ENCODE data around the gene SP140. TPM values are rescaled to one million over a fixed set of nuclear protein-coding genes. Genes with fewer than 3 reads are reported as not detected.

SP140 gene
- total and polyA plus RNA-seq, 2 of the 13 experiments (the other 11 are each of a cell fraction or from before 2014, with no cell fraction given), result 0.57 to 0.80 TPM

GRCh38 chr2:230325316-230326243, 100.0 kb downstream of the SP140 start (continued):
- no peak for TF ChIP-seq ZNF720 (CRISPR knock-in tag; IDR thresholded peaks at IDR 0.05)
- TF ChIP-seq MIER2 (CRISPR knock-in tag; IDR thresholded peaks at IDR 0.05), result no peak
- no peak for TF ChIP-seq HMGXB3 (CRISPR knock-in tag; IDR thresholded peaks at IDR 0.05; ENCODE audit: borderline replicate concordance)
- no peak for TF ChIP-seq TBX3 (IDR thresholded peaks at IDR 0.05; ENCODE audit: borderline replicate concordance)
- no peak for TF ChIP-seq USF2 (IDR thresholded peaks at IDR 0.05; ENCODE audit: low read depth, low read length)
- no peak for TF ChIP-seq USF2 (CRISPR knock-in tag; IDR thresholded peaks at IDR 0.05; ENCODE audit: borderline replicate concordance)
- no peak for TF ChIP-seq ZNF644 (CRISPR knock-in tag; IDR thresholded peaks at IDR 0.05; ENCODE audit: low read depth)
- no peak for TF ChIP-seq MTF2 (CRISPR knock-in tag; IDR thresholded peaks at IDR 0.05; ENCODE audit: borderline replicate concordance)
- TF ChIP-seq, protein P1, sequence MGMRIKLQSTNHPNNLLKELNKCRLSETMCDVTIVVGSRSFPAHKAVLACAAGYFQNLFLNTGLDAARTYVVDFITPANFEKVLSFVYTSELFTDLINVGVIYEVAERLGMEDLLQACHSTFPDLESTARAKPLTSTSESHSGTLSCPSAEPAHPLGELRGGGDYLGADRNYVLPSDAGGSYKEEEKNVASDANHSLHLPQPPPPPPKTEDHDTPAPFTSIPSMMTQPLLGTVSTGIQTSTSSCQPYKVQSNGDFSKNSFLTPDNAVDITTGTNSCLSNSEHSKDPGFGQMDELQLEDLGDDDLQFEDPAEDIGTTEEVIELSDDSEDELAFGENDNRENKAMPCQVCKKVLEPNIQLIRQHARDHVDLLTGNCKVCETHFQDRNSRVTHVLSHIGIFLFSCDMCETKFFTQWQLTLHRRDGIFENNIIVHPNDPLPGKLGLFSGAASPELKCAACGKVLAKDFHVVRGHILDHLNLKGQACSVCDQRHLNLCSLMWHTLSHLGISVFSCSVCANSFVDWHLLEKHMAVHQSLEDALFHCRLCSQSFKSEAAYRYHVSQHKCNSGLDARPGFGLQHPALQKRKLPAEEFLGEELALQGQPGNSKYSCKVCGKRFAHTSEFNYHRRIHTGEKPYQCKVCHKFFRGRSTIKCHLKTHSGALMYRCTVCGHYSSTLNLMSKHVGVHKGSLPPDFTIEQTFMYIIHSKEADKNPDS (CRISPR knock-in tag; IDR thresholded peaks at IDR 0.05), result no peak
- TF ChIP-seq, protein P2, sequence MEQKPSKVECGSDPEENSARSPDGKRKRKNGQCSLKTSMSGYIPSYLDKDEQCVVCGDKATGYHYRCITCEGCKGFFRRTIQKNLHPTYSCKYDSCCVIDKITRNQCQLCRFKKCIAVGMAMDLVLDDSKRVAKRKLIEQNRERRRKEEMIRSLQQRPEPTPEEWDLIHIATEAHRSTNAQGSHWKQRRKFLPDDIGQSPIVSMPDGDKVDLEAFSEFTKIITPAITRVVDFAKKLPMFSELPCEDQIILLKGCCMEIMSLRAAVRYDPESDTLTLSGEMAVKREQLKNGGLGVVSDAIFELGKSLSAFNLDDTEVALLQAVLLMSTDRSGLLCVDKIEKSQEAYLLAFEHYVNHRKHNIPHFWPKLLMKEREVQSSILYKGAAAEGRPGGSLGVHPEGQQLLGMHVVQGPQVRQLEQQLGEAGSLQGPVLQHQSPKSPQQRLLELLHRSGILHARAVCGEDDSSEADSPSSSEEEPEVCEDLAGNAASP (CRISPR knock-in tag; IDR thresholded peaks at IDR 0.05; ENCODE audit: borderline replicate concordance), result no peak
- no peak for TF ChIP-seq U2AF1 (optimal IDR thresholded peaks at IDR 0.05; ENCODE audit: low read depth, low read length)
- no peak for TF ChIP-seq SOX13 (IDR thresholded peaks at IDR 0.05)
- TF ChIP-seq SOX13 (CRISPR knock-in tag; conservative IDR thresholded peaks at IDR 0.05 in 1 of 2, IDR thresholded peaks at IDR 0.05 in 1 of 2), result no peak
- TF ChIP-seq NFIC (IDR thresholded peaks at IDR 0.05; ENCODE audit: low read length), result no peak
- TF ChIP-seq CEBPG (CRISPR knock-in tag; IDR thresholded peaks at IDR 0.05), result peak; percentile 51; the same call in 1 of the 2 replicates
